ENCODE measurements around the gene LSAMP. TPM values are rescaled to one million over a fixed set of nuclear protein-coding genes. Genes with fewer than 3 reads are reported as not detected.
"Not testable (repeated sequence)": the region's sequence is repeated elsewhere in the genome, so short reads cannot be mapped to it uniquely, and the experiment has no call there.

Gene LSAMP
- total RNA-seq, 1 experiment from 2014 or later = 0.90 TPM

GRCh38 chr3:115800489-115801075 is 644.7 kb downstream of the LSAMP start:
- H3K4me2 ChIP-seq (ENCODE audit: insufficient read depth, insufficient read length, low read length) = no peak overlapping the region
- no peak overlapping the region for H3K9ac ChIP-seq (ENCODE audit: extremely low read depth, insufficient read length, low read length)
- H3K4me1 Mint-ChIP-seq = peaks cover 29 to 42% of the 10 kb centered on the region in 2 experiments
- H3K23ac ChIP-seq (ENCODE audit: insufficient read length, low read depth, low read length) = no peak overlapping the region
- H3K27ac Mint-ChIP-seq = no peak overlapping the region
- no peak overlapping the region for H3K4me3 Mint-ChIP-seq
- no peak overlapping the region for H2BK12ac ChIP-seq (ENCODE audit: insufficient read length, low read depth, low read length)
- no peak overlapping the region for H2BK15ac ChIP-seq (ENCODE audit: low read depth, low read length)
- H3T11ph ChIP-seq (ENCODE audit: low read length) = no peak overlapping the region
- no peak overlapping the region for H2AK5ac ChIP-seq (ENCODE audit: insufficient read length, low read length)
- H3K36me3 Mint-ChIP-seq (ENCODE audit: insufficient read depth in 1 of 3, low read depth in 3 of 3) = peaks cover 5 to 15% (median 10%) of the 10 kb centered on the region in 3 experiments; a peak in 6 of 7 replicates
- H3K4me1 ChIP-seq (ENCODE audit: insufficient read depth, low read length) = peaks cover 7% of the 10 kb centered on the region; the same call in 1 of the 2 replicates
- H3K79me2 ChIP-seq (ENCODE audit: insufficient read depth, low read length) = no peaks in the 10 kb centered on the region
- TF ChIP-seq CTCF (conservative IDR thresholded peaks at IDR 0.05) = no peak
- no peak overlapping the region for H3K4ac ChIP-seq (ENCODE audit: low read depth, low read length)
- H3K9me3 Mint-ChIP-seq = peaks cover 9 to 11% of the 10 kb centered on the region in 2 experiments
- H3K9me3 ChIP-seq (ENCODE audit: control insufficient read depth, low read depth, low read length) = no peaks in the 10 kb centered on the region
- H3K23me2 ChIP-seq (ENCODE audit: insufficient read length, low read depth, low read length, poor library complexity, severe bottlenecking) = no peaks in the 10 kb centered on the region
- H2AFZ ChIP-seq (ENCODE audit: low read length) = no peak overlapping the region
- no peak overlapping the region for H2BK20ac ChIP-seq (ENCODE audit: low read depth, low read length, poor library complexity, severe bottlenecking)
- no peak for DNase-seq
- no peak overlapping the region for H4K8ac ChIP-seq (replicated peaks; ENCODE audit: insufficient read length, low read depth, low read length)
- no peak overlapping the region for H3K18ac ChIP-seq (ENCODE audit: insufficient read length, low read depth, low read length)
- no peak overlapping the region for H2BK120ac ChIP-seq (ENCODE audit: low read depth, low read length, poor library complexity, severe bottlenecking)
- H3K79me1 ChIP-seq (ENCODE audit: insufficient read depth, low read depth, low read length, poor library complexity, severe bottlenecking) = no peaks in the 10 kb centered on the region
- H3K27me3 Mint-ChIP-seq (ENCODE audit: low read depth) = no peaks in the 10 kb centered on the region
- H2BK5ac ChIP-seq (ENCODE audit: insufficient read length, low read length) = no peak overlapping the region
- WGBS (ENCODE audit: extremely low coverage, insufficient read length, low lambda C conversion rate) = no CpG with 5 or more reads among the region's 4 CpGs
- H3K56ac ChIP-seq (ENCODE audit: insufficient read length, low read depth, low read length) = no peak overlapping the region
- no peak overlapping the region for H3K27ac ChIP-seq (ENCODE audit: insufficient read length, low read depth, low read length)
- no peak overlapping the region for H4K5ac ChIP-seq (ENCODE audit: insufficient read length, low read depth, low read length)
- H3K27me3 ChIP-seq (ENCODE audit: insufficient read depth, low read length) = no peaks in the 10 kb centered on the region
- no peaks in the 10 kb centered on the region for H4K20me1 ChIP-seq (ENCODE audit: control insufficient read depth, insufficient read depth, insufficient read length)
- no peak overlapping the region for H3K14ac ChIP-seq (ENCODE audit: insufficient read depth, low read length)
- H4K91ac ChIP-seq (ENCODE audit: insufficient read length, low read depth, low read length) = no peak overlapping the region

- H3K79me2 ChIP-seq (ENCODE audit: insufficient read depth, low read length); H3K9me3 ChIP-seq (ENCODE audit: control insufficient read depth, low read depth, low read length); H3K23me2 ChIP-seq (ENCODE audit: insufficient read length, low read depth, low read length, poor library complexity, severe bottlenecking); H2BK5ac ChIP-seq (ENCODE audit: insufficient read length, low read length); H3K27ac Mint-ChIP-seq; H4K20me1 ChIP-seq (ENCODE audit: control insufficient read depth, insufficient read depth, insufficient read length); H3K27ac ChIP-seq (ENCODE audit: insufficient read length, low read depth, low read length); H3K4ac ChIP-seq (ENCODE audit: low read depth, low read length); H2BK12ac ChIP-seq (ENCODE audit: insufficient read length, low read depth, low read length); H3K14ac ChIP-seq (ENCODE audit: insufficient read depth, low read length); DNase-seq; H3T11ph ChIP-seq (ENCODE audit: low read length); H3K23ac ChIP-seq (ENCODE audit: insufficient read length, low read depth, low read length); H4K8ac ChIP-seq (replicated peaks; ENCODE audit: insufficient read length, low read depth, low read length); H3K9ac ChIP-seq (ENCODE audit: extremely low read depth, insufficient read length, low read length); H3K4me1 ChIP-seq (ENCODE audit: insufficient read depth, low read length); H2AK5ac ChIP-seq (ENCODE audit: insufficient read length, low read length); H3K4me3 Mint-ChIP-seq; H4K5ac ChIP-seq (ENCODE audit: insufficient read length, low read depth, low read length); H3K27me3 ChIP-seq (ENCODE audit: insufficient read depth, low read length); H3K79me1 ChIP-seq (ENCODE audit: insufficient read depth, low read depth, low read length, poor library complexity, severe bottlenecking); H2BK120ac ChIP-seq (ENCODE audit: low read depth, low read length, poor library complexity, severe bottlenecking); H3K27me3 Mint-ChIP-seq (ENCODE audit: low read depth); H2AFZ ChIP-seq (ENCODE audit: low read length); H4K91ac ChIP-seq (ENCODE audit: insufficient read length, low read depth, low read length); H3K18ac ChIP-seq (ENCODE audit: insufficient read length, low read depth, low read length); H3K4me2 ChIP-seq (ENCODE audit: insufficient read depth, insufficient read length, low read length); H3K56ac ChIP-seq (ENCODE audit: insufficient read length, low read depth, low read length); H2BK15ac ChIP-seq (ENCODE audit: low read depth, low read length); H2BK20ac ChIP-seq (ENCODE audit: low read depth, low read length, poor library complexity, severe bottlenecking): not testable (repeated sequence)
- H3K4me1 Mint-ChIP-seq = peaks cover 31 to 44% of the 10 kb centered on the region in 2 experiments
- H3K9me3 Mint-ChIP-seq = peaks cover 9 to 11% of the 10 kb centered on the region in 2 experiments
- peaks cover 5 to 15% (median 10%) of the 10 kb centered on the region in 3 experiments; a peak in 6 of 7 replicates for H3K36me3 Mint-ChIP-seq (ENCODE audit: insufficient read depth in 1 of 3, low read depth in 3 of 3)
- no CpG with 5 or more reads among the region's 7 CpGs for WGBS (ENCODE audit: extremely low coverage, insufficient read length, low lambda C conversion rate)
Observed at GRCh38 chr3:115800065-115800464, 645.2 kb downstream of the LSAMP start.
